ENCODE results near the gene SNX25. TPM values are rescaled to one million over a fixed set of nuclear protein-coding genes. Genes with fewer than 3 reads are reported as not detected.
"Not testable (repeated sequence)": the region's sequence is repeated elsewhere in the genome, so short reads cannot be mapped to it uniquely, and the experiment has no call there.

SNX25 gene
- total RNA-seq, 1 donor from 2014 or later = 27.3 TPM

- Mint-ChIP-seq H3K4me1 (peaks cover 5% of the 10 kb centered on the region), H3K9me3 (no peaks in the 10 kb centered on the region), H3K27ac (no peak overlapping the region), H3K4me3 (no peak overlapping the region), H3K27me3 (no peaks in the 10 kb centered on the region), H3K36me3 (ENCODE audit: low read depth) (no peaks in the 10 kb centered on the region)
- no peak for DNase-seq
- intact Hi-C loops (cut with micrococcal nuclease) = no loop called here
These were observed 19.8 kb downstream of the SNX25 start for GRCh38 chr4:185229021-185229818.

DNA sequence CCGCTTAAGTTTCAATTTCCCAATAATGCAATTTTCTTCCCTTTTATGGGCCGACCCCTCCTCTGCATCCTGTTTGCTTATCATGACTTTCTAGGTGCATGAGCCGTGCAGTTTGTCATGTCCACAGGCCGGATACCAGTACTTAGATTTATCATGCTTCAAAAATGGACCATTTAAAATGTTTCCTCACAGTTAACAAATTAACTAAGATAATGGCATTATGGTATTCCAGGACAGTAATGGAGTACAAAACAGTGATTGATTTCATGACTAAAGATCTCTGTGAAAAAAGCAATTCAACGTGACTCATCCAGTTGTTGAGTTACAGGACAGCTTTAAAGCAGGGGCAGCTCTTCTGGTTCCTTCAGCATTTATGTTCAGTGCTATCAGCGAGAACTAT lies 23.0 kb downstream of the SNX25 start:
- Mint-ChIP-seq H3K9me3 (no peaks in the 10 kb centered on the region), H3K27ac (no peak overlapping the region)
- intact Hi-C loops (cut with micrococcal nuclease) = no loop called here

GRCh38 chr4:185235119-185235842 lies 25.9 kb downstream of the SNX25 start:
- H3K4me3 Mint-ChIP-seq = no peak overlapping the region
- H3K36me3 Mint-ChIP-seq (ENCODE audit: low read depth) = peaks cover 7% of the 10 kb centered on the region
- H3K27ac Mint-ChIP-seq = no peak overlapping the region
- peaks cover 13% of the 10 kb centered on the region for H3K4me1 Mint-ChIP-seq
- DNase-seq = no peak
- intact Hi-C loops (cut with micrococcal nuclease) = no loop called here
- H3K9me3 Mint-ChIP-seq = peaks cover 7% of the 10 kb centered on the region
- no peaks in the 10 kb centered on the region for H3K27me3 Mint-ChIP-seq

More for the DNA sequence above, 23.0 kb downstream of the SNX25 start:
- Mint-ChIP-seq H3K36me3 (ENCODE audit: low read depth) (no peaks in the 10 kb centered on the region), H3K27me3 (no peaks in the 10 kb centered on the region), H3K4me3 (no peak overlapping the region), H3K4me1 (peaks cover 5% of the 10 kb centered on the region)
- no peak for DNase-seq

DNA sequence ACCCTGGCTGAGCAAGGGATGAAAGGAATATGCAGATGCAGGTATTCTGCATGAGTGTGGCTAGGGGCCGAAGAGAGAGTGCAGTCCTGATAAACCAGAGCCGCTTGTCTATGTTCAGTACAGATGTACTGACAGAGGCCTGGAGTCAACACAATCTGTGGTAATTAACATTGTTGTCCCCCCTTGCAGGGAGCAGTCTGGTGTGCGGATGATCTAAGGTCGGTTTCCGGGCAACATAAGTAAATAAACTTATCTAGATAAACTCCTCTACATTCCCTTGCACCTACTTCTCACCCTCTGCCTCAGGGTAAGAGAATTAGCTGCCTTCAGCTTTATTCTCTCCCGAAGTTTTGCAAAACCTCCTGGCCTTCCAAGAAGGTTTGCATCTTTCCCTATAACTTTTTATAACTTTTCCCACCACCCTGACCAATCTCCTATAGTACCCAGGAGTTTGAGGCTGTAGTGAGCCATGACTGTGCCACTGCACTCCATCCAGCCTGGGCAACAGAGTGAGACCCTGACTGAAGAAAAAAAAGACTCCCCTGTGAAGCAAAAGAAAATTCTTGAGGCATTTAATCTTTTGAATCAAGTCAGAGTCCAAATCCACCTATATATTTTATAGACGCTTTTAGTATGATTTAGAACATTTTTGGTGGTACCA lies 26.6 kb downstream of the SNX25 start:
- no peak for DNase-seq
- peaks cover 13% of the 10 kb centered on the region for H3K4me1 Mint-ChIP-seq
- intact Hi-C loops (cut with micrococcal nuclease) = no loop called here
- H3K4me3 Mint-ChIP-seq = no peak overlapping the region
- no peaks in the 10 kb centered on the region for H3K27me3 Mint-ChIP-seq
- peaks cover 7% of the 10 kb centered on the region for H3K9me3 Mint-ChIP-seq
- no peak overlapping the region for H3K27ac Mint-ChIP-seq
- peaks cover 7% of the 10 kb centered on the region for H3K36me3 Mint-ChIP-seq (ENCODE audit: low read depth)

DNA sequence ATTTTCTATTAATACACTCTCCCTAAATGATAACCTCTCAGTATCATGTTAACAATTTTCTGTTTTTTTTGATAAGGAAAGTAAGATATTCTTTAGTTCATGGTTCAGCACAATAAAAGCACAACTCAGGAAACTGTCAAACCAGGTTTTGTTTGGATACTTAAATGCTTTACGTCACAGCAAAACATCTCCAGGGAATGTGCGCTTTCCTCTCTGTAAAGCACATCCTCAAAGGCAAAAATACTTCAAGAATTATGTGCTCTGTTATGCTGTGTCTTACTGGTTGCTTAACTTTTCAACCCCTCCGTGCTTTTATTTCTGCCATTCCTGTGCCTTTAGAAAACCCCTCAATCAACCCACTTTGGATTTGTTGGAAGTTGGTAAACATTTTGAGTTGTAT lies 27.8 kb downstream of the SNX25 start:
- intact Hi-C loops (cut with micrococcal nuclease) = no loop called here
- peaks cover 7% of the 10 kb centered on the region for H3K9me3 Mint-ChIP-seq
- H3K4me1 Mint-ChIP-seq = peaks cover 13% of the 10 kb centered on the region
- H3K4me3 Mint-ChIP-seq = no peak overlapping the region
- DNase-seq = no peak
- no peaks in the 10 kb centered on the region for H3K27me3 Mint-ChIP-seq
- no peak overlapping the region for H3K27ac Mint-ChIP-seq
- peaks cover 7% of the 10 kb centered on the region for H3K36me3 Mint-ChIP-seq (ENCODE audit: low read depth)

DNA sequence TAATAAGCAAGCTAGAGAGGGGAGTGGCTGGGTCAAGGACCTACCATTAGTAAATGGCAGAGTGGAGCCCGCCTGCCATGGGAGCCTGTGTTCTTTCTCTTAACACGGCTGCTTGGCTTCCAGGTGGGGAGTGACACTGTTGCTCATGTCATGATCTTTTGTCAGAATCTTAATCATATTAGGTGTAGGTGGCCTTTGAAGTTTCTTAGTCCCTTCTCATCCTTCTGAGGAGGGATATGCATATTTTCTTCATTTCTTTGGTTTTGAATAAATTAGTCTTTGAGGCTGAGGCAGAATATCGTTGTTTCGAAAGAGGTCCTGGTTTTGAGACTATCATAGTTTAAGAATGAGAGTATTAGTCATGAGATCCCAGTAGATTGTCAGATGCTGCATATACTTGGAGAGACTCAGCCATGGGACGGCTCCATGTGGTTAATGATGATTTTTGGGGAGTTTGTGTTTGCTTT lies 28.9 kb downstream of the SNX25 start:
- Mint-ChIP-seq H3K27ac (peak overlapping the region; percentile 73), H3K27me3 (no peaks in the 10 kb centered on the region), H3K4me3 (no peak overlapping the region), H3K9me3 (peaks cover 7% of the 10 kb centered on the region), H3K4me1 (peaks cover 10% of the 10 kb centered on the region), H3K36me3 (ENCODE audit: low read depth) (peaks cover 7% of the 10 kb centered on the region)
- intact Hi-C loops (cut with micrococcal nuclease) = loop anchor here (1.0 kb wide), 1 partner anchor 22 kb away; no protein-coding TSS in a partner anchor
- DNase-seq = no peak

DNA sequence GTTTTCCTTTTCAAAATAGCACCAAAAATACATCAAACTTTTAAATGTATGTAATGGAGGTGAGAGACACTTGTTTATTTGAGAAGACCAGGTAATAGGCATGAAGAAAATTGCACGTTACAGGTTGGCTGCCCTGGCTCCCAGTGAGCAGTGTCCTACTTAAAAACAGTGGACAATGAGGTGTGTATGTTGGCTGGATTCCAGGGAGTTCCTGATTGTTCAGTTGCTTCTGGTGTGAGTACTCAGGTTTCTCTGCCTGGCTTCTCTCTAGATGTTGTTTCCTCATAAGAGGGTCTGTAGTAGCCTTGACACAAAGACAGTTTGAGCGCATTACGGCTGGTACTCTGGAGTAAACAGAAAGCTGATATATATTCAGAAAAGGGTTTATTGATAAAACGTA lies 29.4 kb downstream of the SNX25 start:
- H3K9me3 Mint-ChIP-seq = peaks cover 7% of the 10 kb centered on the region
- no peak overlapping the region for H3K4me3 Mint-ChIP-seq
- intact Hi-C loops (cut with micrococcal nuclease) = loop anchor here (1.0 kb wide), 1 partner anchor 22 kb away; no protein-coding TSS in a partner anchor
- H3K36me3 Mint-ChIP-seq (ENCODE audit: low read depth) = peaks cover 7% of the 10 kb centered on the region
- H3K27me3 Mint-ChIP-seq = no peaks in the 10 kb centered on the region
- DNase-seq = no peak
- H3K4me1 Mint-ChIP-seq = peaks cover 11% of the 10 kb centered on the region
- peak overlapping the region; percentile 73 for H3K27ac Mint-ChIP-seq

DNA sequence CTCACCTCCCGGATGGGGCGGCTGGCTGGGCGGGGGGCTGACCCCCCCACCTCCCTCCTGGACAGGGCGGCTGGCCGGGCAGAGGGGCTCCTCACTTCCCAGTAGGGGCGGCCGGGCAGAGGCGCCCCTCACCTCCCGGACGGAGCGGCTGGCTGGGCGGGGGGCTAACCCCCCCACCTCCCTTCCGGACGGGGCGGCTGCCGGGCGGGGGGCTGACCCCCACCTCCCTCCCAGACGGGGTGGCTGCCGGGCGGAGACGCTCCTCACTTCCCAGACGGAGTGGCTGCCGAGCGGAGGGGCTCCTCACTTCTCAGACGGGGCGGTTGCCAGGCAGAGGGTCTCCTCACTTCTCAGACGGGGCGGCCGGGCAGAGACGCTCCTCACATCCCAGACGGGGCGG lies 31.1 kb downstream of the SNX25 start:
- H3K36me3 Mint-ChIP-seq (ENCODE audit: low read depth); H3K9me3 Mint-ChIP-seq; H3K27ac Mint-ChIP-seq; H3K4me3 Mint-ChIP-seq; H3K27me3 Mint-ChIP-seq; intact Hi-C loops (cut with micrococcal nuclease); DNase-seq: not testable (repeated sequence)
- peaks cover 11% of the 10 kb centered on the region for H3K4me1 Mint-ChIP-seq

GRCh38 chr4:185242749-185243533 lies 33.5 kb downstream of the SNX25 start:
- Mint-ChIP-seq H3K27me3 (no peaks in the 10 kb centered on the region), H3K36me3 (ENCODE audit: low read depth) (peaks cover 12% of the 10 kb centered on the region), H3K4me3 (no peak overlapping the region), H3K4me1 (peaks cover 22% of the 10 kb centered on the region), H3K9me3 (peaks cover 7% of the 10 kb centered on the region), H3K27ac (no peak overlapping the region)
- no peak for DNase-seq
- intact Hi-C loops (cut with micrococcal nuclease) = no loop called here

GRCh38 chr4:185243879-185244278 lies 34.5 kb downstream of the SNX25 start:
- intact Hi-C loops (cut with micrococcal nuclease) = no loop called here
- H3K36me3 Mint-ChIP-seq (ENCODE audit: low read depth) = peaks cover 9% of the 10 kb centered on the region
- H3K9me3 Mint-ChIP-seq = no peaks in the 10 kb centered on the region
- no peak overlapping the region for H3K27ac Mint-ChIP-seq
- H3K4me3 Mint-ChIP-seq = no peak overlapping the region
- H3K27me3 Mint-ChIP-seq = no peaks in the 10 kb centered on the region
- DNase-seq = no peak
- H3K4me1 Mint-ChIP-seq = peaks cover 15% of the 10 kb centered on the region

DNA sequence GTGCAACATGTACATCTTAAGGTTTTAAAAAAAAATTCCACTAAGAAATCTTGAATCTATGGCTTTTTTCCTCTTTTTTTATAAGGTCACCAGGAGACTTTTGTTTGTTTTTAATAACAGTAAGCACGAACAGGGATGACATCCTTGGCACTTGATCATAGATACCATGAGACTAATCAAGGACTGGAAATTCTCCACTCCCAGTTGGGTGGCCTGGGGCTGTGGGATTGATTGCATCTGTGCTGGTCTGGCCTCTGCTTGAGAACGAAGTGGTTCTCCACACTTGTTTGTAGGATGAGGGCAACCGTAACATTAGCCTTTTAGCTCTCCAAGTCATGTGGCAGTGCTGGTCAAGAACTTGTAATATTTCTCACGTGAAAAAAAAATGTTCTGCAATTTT lies 35.4 kb downstream of the SNX25 start:
- Mint-ChIP-seq H3K27me3 (no peaks in the 10 kb centered on the region), H3K9me3 (no peaks in the 10 kb centered on the region), H3K4me3 (no peak overlapping the region), H3K4me1 (peaks cover 16% of the 10 kb centered on the region), H3K27ac (no peak overlapping the region), H3K36me3 (ENCODE audit: low read depth) (peaks cover 13% of the 10 kb centered on the region)
- no peak for DNase-seq
- intact Hi-C loops (cut with micrococcal nuclease) = no loop called here

DNA sequence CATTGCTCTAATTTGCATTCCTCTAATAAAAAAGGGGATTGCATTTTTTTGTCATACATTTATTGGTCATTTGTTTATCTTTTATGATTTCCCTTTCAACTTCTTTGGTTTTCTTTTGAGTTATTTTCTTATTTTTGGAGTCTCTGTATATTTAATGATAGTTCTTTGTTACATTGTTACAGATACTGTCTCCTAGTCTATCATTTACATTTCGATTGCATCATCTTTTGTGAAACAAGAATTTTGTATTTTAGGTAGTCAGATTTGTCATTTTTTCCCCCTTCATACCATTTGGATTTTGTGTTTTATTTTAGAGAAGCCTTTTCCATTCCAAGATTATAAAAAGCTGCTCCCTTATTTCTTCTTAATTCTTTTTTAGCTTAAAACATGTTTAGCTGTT lies 37.1 kb downstream of the SNX25 start:
- DNase-seq = no peak
- Mint-ChIP-seq H3K27me3 (no peaks in the 10 kb centered on the region), H3K9me3 (no peaks in the 10 kb centered on the region), H3K27ac (no peak overlapping the region), H3K4me1 (peaks cover 21% of the 10 kb centered on the region), H3K36me3 (ENCODE audit: low read depth) (peaks cover 13% of the 10 kb centered on the region), H3K4me3 (no peak overlapping the region)
- intact Hi-C loops (cut with micrococcal nuclease) = no loop called here

DNA sequence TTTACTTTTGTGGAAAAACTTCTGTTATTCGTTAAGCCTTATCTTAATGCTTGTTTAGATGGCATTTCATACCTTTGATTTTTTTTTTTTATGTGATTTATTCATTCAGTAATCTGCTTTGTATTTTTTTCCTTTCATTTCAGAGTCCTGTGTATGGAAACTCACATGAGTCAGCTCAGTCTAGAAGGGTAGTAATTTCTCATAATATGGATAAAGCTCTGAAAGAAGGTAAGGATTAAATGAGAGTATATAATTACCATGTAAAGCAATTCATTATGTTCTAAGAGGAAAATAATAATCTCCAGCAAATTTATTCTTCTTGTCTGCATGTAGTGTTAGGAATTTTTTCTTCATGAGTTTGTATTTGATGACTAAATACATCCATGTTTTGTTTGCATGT lies 37.8 kb downstream of the SNX25 start:
- peaks cover 25% of the 10 kb centered on the region for H3K4me1 Mint-ChIP-seq
- no peak overlapping the region for H3K4me3 Mint-ChIP-seq
- DNase-seq = no peak
- no peaks in the 10 kb centered on the region for H3K9me3 Mint-ChIP-seq
- intact Hi-C loops (cut with micrococcal nuclease) = no loop called here
- H3K27ac Mint-ChIP-seq = peak overlapping the region; percentile 59
- H3K36me3 Mint-ChIP-seq (ENCODE audit: low read depth) = peaks cover 13% of the 10 kb centered on the region
- no peaks in the 10 kb centered on the region for H3K27me3 Mint-ChIP-seq
